Keratinocyte (primary cell): ENCODE measurements around the gene CCL8. TPM values are rescaled to one million over a fixed set of nuclear protein-coding genes. Genes with fewer than 3 reads are reported as not detected.

Experiments used
- DNase-seq: peaks from one replicate; pipeline ENCODE4 v3.0.0-alpha.2; 2011; ENCODE audit warnings: low read depth, missing footprints, low spot score
- FAIRE-seq: peaks from 2 replicates; lab custom pipeline; 2011; peaks lifted over from hg19 to GRCh38; lab: Jason Lieb, UNC
- H2AFZ ChIP-seq: 2 replicates; pipeline ENCODE4 v1.6.0; 2012; ENCODE audit warnings: low read length, control low read depth, inconsistent platforms; ENCODE audit not compliant: control insufficient read depth
- H3K27ac ChIP-seq: 2 replicates; pipeline ENCODE4 v1.5.1; 2011; ENCODE audit warnings: low read length; ENCODE audit not compliant: control insufficient read depth, insufficient read depth
- H3K27me3 ChIP-seq: 3 replicates; pipeline ENCODE4 v1.6.0; 2011; ENCODE audit warnings: low read length; ENCODE audit not compliant: control insufficient read depth, insufficient read depth; ENCODE audit errors: extremely low read depth
- H3K36me3 ChIP-seq, 2 experiments: 2 replicates in 1 of 2; 3 replicates in 1 of 2; pipeline ENCODE4 v1.5.1; 2011; ENCODE audit warnings: low read length in 2 of 2, mild to moderate bottlenecking in 1 of 2; ENCODE audit not compliant: control insufficient read depth in 2 of 2, insufficient read depth in 2 of 2; ENCODE audit errors: extremely low read depth in 1 of 2
- H3K4me1 ChIP-seq: 3 replicates; pipeline ENCODE4 v1.5.1; 2011; ENCODE audit warnings: low read length; ENCODE audit not compliant: control insufficient read depth, insufficient read depth; ENCODE audit errors: extremely low read depth
- H3K4me2 ChIP-seq: 3 replicates; pipeline ENCODE4 v1.6.0; 2011; ENCODE audit warnings: low read depth, low read length; ENCODE audit not compliant: control insufficient read depth, insufficient read depth; ENCODE audit errors: extremely low read depth
- H3K4me3 ChIP-seq, 3 experiments: fragments of 200-600 bp in 1 of 3; sonication (generic) in 1 of 3; 2 replicates in 2 of 3; 3 replicates in 1 of 3; pipeline ENCODE4 v1.5.1; 2011 to 2016; ENCODE audit warnings: low read length in 3 of 3, mild to moderate bottlenecking in 3 of 3, control low read depth in 2 of 3, inconsistent platforms in 1 of 3, low read depth in 1 of 3, mixed read lengths in 1 of 3, mixed run types in 1 of 3, moderate library complexity in 1 of 3; ENCODE audit not compliant: control insufficient read depth in 2 of 3, insufficient read depth in 2 of 3; ENCODE audit errors: extremely low read depth in 1 of 3
- H3K79me2 ChIP-seq: 2 replicates; pipeline ENCODE4 v1.6.0; 2012; ENCODE audit warnings: low read length; ENCODE audit not compliant: control insufficient read depth, insufficient read depth
- H3K9ac ChIP-seq: 3 replicates; pipeline ENCODE4 v1.6.0; 2011; ENCODE audit warnings: low read length; ENCODE audit not compliant: control insufficient read depth, insufficient read depth; ENCODE audit errors: extremely low read depth
- H3K9me1 ChIP-seq: 3 replicates; pipeline ENCODE4 v1.6.0; 2011; ENCODE audit warnings: low read length; ENCODE audit not compliant: control insufficient read depth, insufficient read depth; ENCODE audit errors: extremely low read depth
- H3K9me3 ChIP-seq: 2 replicates; pipeline ENCODE4 v1.5.1; 2012; ENCODE audit warnings: low read depth, low read length; ENCODE audit not compliant: control insufficient read depth
- H4K20me1 ChIP-seq: 3 replicates; pipeline ENCODE4 v1.6.0; 2011; ENCODE audit warnings: low read length; ENCODE audit not compliant: control insufficient read depth, insufficient read depth; ENCODE audit errors: extremely low read depth
- EZH2 ChIP-seq: IDR thresholded peaks from one replicate; pipeline ENCODE4 v1.6.1; 2012; ENCODE audit warnings: inconsistent platforms, mild to moderate bottlenecking, low read length, moderate library complexity
- dilution Hi-C: fragments of 300-500 bp; cut with MboI; formaldehyde crosslinking; loops from one replicate; pipeline ENCODE4 v1.7.0; 2020; ENCODE audit warnings: low sequenced_read_pairs; ENCODE audit not compliant: extremely low pct_ligation_motif_present
- polyA plus RNA-seq, 5 experiments: library from polyadenylated mRNA; depleted of rRNA in 3 of 5; stranded (reverse) in 3 of 5; stranded (forward) in 1 of 5; unstranded in 1 of 5; fragments of >200 nt; gene quantifications; 1 replicate in 1 of 5; 2 replicates in 3 of 5; 3 replicates in 1 of 5; pipeline versions ENCODE4 v1.2.1 to v1.2.3, GENCODE V29; 2011 to 2012; ENCODE audit warnings: missing spikeins in 2 of 5, low read depth in 1 of 5, low replicate concordance in 1 of 5
- TF ChIP-seq, protein P1 (sequence below), 3 experiments: IDR thresholded peaks in 1 of 3; conservative IDR thresholded peaks in 1 of 3; optimal IDR thresholded peaks in 1 of 3; 2 replicates in 2 of 3; 3 replicates in 1 of 3; pipeline versions ENCODE3 to v1.5.1; 2011; ENCODE audit warnings: low read length in 3 of 3, mild to moderate bottlenecking in 3 of 3, moderate library complexity in 2 of 3, control low read depth in 1 of 3, inconsistent platforms in 1 of 3; ENCODE audit not compliant: insufficient read depth in 2 of 3; ENCODE audit errors: extremely low read depth in 1 of 3

The CCL8 gene
- polyA plus RNA-seq, 1 donor (not counting 4 experiments of a cell fraction or from before 2014, with no cell fraction given) = not detected

DNA sequence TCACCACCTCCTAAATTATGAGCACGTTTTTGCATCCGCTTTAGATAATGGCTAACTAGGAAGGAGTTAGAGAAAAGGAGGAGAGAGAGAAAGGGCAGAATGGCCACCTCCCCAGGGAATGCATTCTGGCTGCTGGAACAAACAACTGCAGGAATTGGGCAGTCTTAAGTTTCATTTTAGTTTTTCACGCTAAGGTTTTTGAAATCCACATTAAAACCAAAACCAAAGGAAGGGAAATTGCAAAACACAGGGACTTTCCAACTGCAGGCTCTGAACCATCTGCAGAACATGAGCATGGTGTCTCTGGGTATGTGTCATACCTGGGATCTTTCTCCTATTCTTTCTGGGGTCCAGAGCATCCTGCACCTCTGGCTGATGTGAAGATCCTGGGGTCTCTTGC, 12.1 kb upstream of the CCL8 start:
- FAIRE-seq = no peak

GRCh38 chr17:34308371-34308770, 10.9 kb upstream of the CCL8 start:
- H3K4me2 ChIP-seq = no peak overlapping the region
- FAIRE-seq (no peak), DNase-seq (no peak)
- H3K9ac ChIP-seq = no peak overlapping the region
- no peaks in the 10 kb centered on the region for H4K20me1 ChIP-seq
- no peaks in the 10 kb centered on the region for H3K9me1 ChIP-seq
- TF ChIP-seq, protein P1, sequence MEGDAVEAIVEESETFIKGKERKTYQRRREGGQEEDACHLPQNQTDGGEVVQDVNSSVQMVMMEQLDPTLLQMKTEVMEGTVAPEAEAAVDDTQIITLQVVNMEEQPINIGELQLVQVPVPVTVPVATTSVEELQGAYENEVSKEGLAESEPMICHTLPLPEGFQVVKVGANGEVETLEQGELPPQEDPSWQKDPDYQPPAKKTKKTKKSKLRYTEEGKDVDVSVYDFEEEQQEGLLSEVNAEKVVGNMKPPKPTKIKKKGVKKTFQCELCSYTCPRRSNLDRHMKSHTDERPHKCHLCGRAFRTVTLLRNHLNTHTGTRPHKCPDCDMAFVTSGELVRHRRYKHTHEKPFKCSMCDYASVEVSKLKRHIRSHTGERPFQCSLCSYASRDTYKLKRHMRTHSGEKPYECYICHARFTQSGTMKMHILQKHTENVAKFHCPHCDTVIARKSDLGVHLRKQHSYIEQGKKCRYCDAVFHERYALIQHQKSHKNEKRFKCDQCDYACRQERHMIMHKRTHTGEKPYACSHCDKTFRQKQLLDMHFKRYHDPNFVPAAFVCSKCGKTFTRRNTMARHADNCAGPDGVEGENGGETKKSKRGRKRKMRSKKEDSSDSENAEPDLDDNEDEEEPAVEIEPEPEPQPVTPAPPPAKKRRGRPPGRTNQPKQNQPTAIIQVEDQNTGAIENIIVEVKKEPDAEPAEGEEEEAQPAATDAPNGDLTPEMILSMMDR (optimal IDR thresholded peaks at IDR 0.05 in 1 of 3, IDR thresholded peaks at IDR 0.05 in 1 of 3, conservative IDR thresholded peaks at IDR 0.05 in 1 of 3; ENCODE audit: extremely low read depth in 1 of 3, insufficient read depth in 2 of 3, low read length in 3 of 3) = no peak
- no peak for TF ChIP-seq EZH2
- no peaks in the 10 kb centered on the region for H3K36me3 ChIP-seq
- H3K79me2 ChIP-seq = no peaks in the 10 kb centered on the region
- H2AFZ ChIP-seq = no peak overlapping the region
- dilution Hi-C loops = no loop called here
- H3K27me3 ChIP-seq = no peaks in the 10 kb centered on the region
- no peaks in the 10 kb centered on the region for H3K4me1 ChIP-seq
- H3K9me3 ChIP-seq = no peaks in the 10 kb centered on the region
- no peak overlapping the region for H3K4me3 ChIP-seq
- no peak overlapping the region for H3K27ac ChIP-seq

More for the DNA sequence above, 12.1 kb upstream of the CCL8 start:
- Histone ChIP-seq H3K4me1 (no peaks in the 10 kb centered on the region), H4K20me1 (no peaks in the 10 kb centered on the region), H3K4me3 (no peak overlapping the region), H3K36me3 (no peaks in the 10 kb centered on the region), H3K79me2 (no peaks in the 10 kb centered on the region), H3K9ac (no peak overlapping the region), H3K9me3 (no peaks in the 10 kb centered on the region), H3K9me1 (no peaks in the 10 kb centered on the region), H2AFZ (no peak overlapping the region), H3K27me3 (no peaks in the 10 kb centered on the region), H3K27ac (no peak overlapping the region), H3K4me2 (no peak overlapping the region)
- no peak for DNase-seq
- dilution Hi-C loops = no loop called here
- TF ChIP-seq, protein P1 (optimal IDR thresholded peaks at IDR 0.05 in 1 of 3, IDR thresholded peaks at IDR 0.05 in 1 of 3, conservative IDR thresholded peaks at IDR 0.05 in 1 of 3; ENCODE audit: extremely low read depth in 1 of 3, insufficient read depth in 2 of 3, low read length in 3 of 3) = no peak
- no peak for TF ChIP-seq EZH2
